Breast epithelium (tissue), 3 donors: ENCODE data around the gene SEMA4D.

Source experiments
- POLR2AphosphoS5 ChIP-seq, 3 donors: sonication (generic); formaldehyde crosslinking; IDR thresholded peaks; one replicate each; pipeline ENCODE4 v1.6.1; 2017; ENCODE audit warnings: antibody characterized with exemption in 3 of 3
- TF ChIP-seq, protein P1 (sequence below), 3 donors: fragments of 450-650 bp; IDR thresholded peaks; one replicate each; pipeline ENCODE4 v1.5.1; 2016 to 2017; ENCODE audit warnings: antibody characterized with exemption in 3 of 3, mild to moderate bottlenecking in 3 of 3, moderate library complexity in 3 of 3

DNA sequence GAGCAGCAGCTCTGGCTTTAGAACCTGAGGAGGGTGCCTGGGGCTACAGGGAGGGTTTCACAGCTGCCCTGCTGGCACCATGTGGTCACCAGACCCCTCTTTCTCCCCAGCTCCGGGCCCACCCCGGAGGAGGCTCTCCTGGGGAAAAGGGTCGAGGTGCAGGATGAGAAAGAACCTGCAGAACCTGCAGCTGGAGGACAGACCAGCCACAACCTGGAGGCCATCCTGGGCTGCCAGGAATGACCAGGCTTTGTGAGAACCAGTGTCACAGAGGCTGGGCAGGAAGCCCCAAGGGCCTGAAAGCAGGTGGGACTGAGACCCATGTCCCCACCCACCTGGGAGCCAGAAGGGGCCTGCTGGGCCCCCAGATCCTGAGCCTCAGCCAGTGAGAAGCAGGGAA, 23.0 kb downstream of the SEMA4D start:
- TF ChIP-seq, protein P1, sequence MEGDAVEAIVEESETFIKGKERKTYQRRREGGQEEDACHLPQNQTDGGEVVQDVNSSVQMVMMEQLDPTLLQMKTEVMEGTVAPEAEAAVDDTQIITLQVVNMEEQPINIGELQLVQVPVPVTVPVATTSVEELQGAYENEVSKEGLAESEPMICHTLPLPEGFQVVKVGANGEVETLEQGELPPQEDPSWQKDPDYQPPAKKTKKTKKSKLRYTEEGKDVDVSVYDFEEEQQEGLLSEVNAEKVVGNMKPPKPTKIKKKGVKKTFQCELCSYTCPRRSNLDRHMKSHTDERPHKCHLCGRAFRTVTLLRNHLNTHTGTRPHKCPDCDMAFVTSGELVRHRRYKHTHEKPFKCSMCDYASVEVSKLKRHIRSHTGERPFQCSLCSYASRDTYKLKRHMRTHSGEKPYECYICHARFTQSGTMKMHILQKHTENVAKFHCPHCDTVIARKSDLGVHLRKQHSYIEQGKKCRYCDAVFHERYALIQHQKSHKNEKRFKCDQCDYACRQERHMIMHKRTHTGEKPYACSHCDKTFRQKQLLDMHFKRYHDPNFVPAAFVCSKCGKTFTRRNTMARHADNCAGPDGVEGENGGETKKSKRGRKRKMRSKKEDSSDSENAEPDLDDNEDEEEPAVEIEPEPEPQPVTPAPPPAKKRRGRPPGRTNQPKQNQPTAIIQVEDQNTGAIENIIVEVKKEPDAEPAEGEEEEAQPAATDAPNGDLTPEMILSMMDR (IDR thresholded peaks at IDR 0.05) = no peak
- TF ChIP-seq POLR2AphosphoS5 (IDR thresholded peaks at IDR 0.05) = no peak
